ENCODE results near the gene TMPRSS11D.

TMPRSS11D gene

GRCh38 chr4:67809502-67809901, 74.3 kb downstream of the TMPRSS11D start:
- TF ChIP-seq, protein P1, sequence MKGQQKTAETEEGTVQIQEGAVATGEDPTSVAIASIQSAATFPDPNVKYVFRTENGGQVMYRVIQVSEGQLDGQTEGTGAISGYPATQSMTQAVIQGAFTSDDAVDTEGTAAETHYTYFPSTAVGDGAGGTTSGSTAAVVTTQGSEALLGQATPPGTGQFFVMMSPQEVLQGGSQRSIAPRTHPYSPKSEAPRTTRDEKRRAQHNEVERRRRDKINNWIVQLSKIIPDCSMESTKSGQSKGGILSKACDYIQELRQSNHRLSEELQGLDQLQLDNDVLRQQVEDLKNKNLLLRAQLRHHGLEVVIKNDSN (IDR thresholded peaks at IDR 0.05), result no peak
- TF ChIP-seq NFIC (IDR thresholded peaks at IDR 0.05), result no peak
- TF ChIP-seq EGR1 (IDR thresholded peaks at IDR 0.05), result no peak
- TF ChIP-seq, protein P2, sequence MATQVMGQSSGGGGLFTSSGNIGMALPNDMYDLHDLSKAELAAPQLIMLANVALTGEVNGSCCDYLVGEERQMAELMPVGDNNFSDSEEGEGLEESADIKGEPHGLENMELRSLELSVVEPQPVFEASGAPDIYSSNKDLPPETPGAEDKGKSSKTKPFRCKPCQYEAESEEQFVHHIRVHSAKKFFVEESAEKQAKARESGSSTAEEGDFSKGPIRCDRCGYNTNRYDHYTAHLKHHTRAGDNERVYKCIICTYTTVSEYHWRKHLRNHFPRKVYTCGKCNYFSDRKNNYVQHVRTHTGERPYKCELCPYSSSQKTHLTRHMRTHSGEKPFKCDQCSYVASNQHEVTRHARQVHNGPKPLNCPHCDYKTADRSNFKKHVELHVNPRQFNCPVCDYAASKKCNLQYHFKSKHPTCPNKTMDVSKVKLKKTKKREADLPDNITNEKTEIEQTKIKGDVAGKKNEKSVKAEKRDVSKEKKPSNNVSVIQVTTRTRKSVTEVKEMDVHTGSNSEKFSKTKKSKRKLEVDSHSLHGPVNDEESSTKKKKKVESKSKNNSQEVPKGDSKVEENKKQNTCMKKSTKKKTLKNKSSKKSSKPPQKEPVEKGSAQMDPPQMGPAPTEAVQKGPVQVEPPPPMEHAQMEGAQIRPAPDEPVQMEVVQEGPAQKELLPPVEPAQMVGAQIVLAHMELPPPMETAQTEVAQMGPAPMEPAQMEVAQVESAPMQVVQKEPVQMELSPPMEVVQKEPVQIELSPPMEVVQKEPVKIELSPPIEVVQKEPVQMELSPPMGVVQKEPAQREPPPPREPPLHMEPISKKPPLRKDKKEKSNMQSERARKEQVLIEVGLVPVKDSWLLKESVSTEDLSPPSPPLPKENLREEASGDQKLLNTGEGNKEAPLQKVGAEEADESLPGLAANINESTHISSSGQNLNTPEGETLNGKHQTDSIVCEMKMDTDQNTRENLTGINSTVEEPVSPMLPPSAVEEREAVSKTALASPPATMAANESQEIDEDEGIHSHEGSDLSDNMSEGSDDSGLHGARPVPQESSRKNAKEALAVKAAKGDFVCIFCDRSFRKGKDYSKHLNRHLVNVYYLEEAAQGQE (IDR thresholded peaks at IDR 0.05; ENCODE audit: low read depth), result no peak
- no peak for TF ChIP-seq TAF1 (IDR thresholded peaks at IDR 0.05; ENCODE audit: low read depth)
- TF ChIP-seq EP300 (IDR thresholded peaks at IDR 0.05; ENCODE audit: borderline replicate concordance), result no peak
- TF ChIP-seq MAX (IDR thresholded peaks at IDR 0.05), result no peak
- no peak for TF ChIP-seq CEBPB (IDR thresholded peaks at IDR 0.05)
- TF ChIP-seq FOXM1 (IDR thresholded peaks at IDR 0.05; ENCODE audit: borderline replicate concordance, low read depth), result no peak
- TF ChIP-seq RAD21 (IDR thresholded peaks at IDR 0.05; ENCODE audit: low read depth), result no peak
- TF ChIP-seq TEAD4 (IDR thresholded peaks at IDR 0.05), result no peak
- TF ChIP-seq TCF12 (IDR thresholded peaks at IDR 0.05; ENCODE audit: low read depth), result no peak
- no peak for TF ChIP-seq ZBTB7A (IDR thresholded peaks at IDR 0.05; ENCODE audit: low read depth)
- TF ChIP-seq CREB1 (IDR thresholded peaks at IDR 0.05; ENCODE audit: low read depth), result no peak
- TF ChIP-seq YY1 (IDR thresholded peaks at IDR 0.05; ENCODE audit: low read depth), result no peak

- TF ChIP-seq, protein P2 (IDR thresholded peaks at IDR 0.05; ENCODE audit: low read depth), result no peak
- TF ChIP-seq EGR1 (IDR thresholded peaks at IDR 0.05), result no peak
- TF ChIP-seq, protein P1 (IDR thresholded peaks at IDR 0.05), result no peak
- TF ChIP-seq YY1 (IDR thresholded peaks at IDR 0.05; ENCODE audit: low read depth), result no peak
Measured at GRCh38 chr4:67796810-67797209, 87.0 kb downstream of the TMPRSS11D start.

- TF ChIP-seq CEBPB (IDR thresholded peaks at IDR 0.05) (no peak), CREB1 (IDR thresholded peaks at IDR 0.05; ENCODE audit: low read depth) (no peak), NFIC (IDR thresholded peaks at IDR 0.05) (no peak), YY1 (IDR thresholded peaks at IDR 0.05; ENCODE audit: low read depth) (no peak), FOXM1 (IDR thresholded peaks at IDR 0.05; ENCODE audit: borderline replicate concordance, low read depth) (no peak), TAF1 (IDR thresholded peaks at IDR 0.05; ENCODE audit: low read depth) (no peak), ZBTB7A (IDR thresholded peaks at IDR 0.05; ENCODE audit: low read depth) (no peak), RAD21 (IDR thresholded peaks at IDR 0.05; ENCODE audit: low read depth) (no peak), EGR1 (IDR thresholded peaks at IDR 0.05) (no peak), TCF12 (IDR thresholded peaks at IDR 0.05; ENCODE audit: low read depth) (no peak), TEAD4 (IDR thresholded peaks at IDR 0.05) (no peak), EP300 (IDR thresholded peaks at IDR 0.05; ENCODE audit: borderline replicate concordance) (no peak), MAX (IDR thresholded peaks at IDR 0.05) (no peak)
- TF ChIP-seq, protein P2 (IDR thresholded peaks at IDR 0.05; ENCODE audit: low read depth), result no peak
- TF ChIP-seq, protein P1 (IDR thresholded peaks at IDR 0.05), result no peak
Measured at GRCh38 chr4:67790721-67791120, 93.1 kb downstream of the TMPRSS11D start.

GRCh38 chr4:67787311-67787710, 96.5 kb downstream of the TMPRSS11D start:
- TF ChIP-seq NFIC (IDR thresholded peaks at IDR 0.05) (no peak), CREB1 (IDR thresholded peaks at IDR 0.05; ENCODE audit: low read depth) (no peak)

- no peak for TF ChIP-seq CEBPB (IDR thresholded peaks at IDR 0.05)
- TF ChIP-seq RAD21 (IDR thresholded peaks at IDR 0.05; ENCODE audit: low read depth), result no peak
- TF ChIP-seq, protein P2 (IDR thresholded peaks at IDR 0.05; ENCODE audit: low read depth), result no peak
- no peak for TF ChIP-seq FOXM1 (IDR thresholded peaks at IDR 0.05; ENCODE audit: borderline replicate concordance, low read depth)
- no peak for TF ChIP-seq ZBTB7A (IDR thresholded peaks at IDR 0.05; ENCODE audit: low read depth)
- no peak for TF ChIP-seq EP300 (IDR thresholded peaks at IDR 0.05; ENCODE audit: borderline replicate concordance)
- no peak for TF ChIP-seq TEAD4 (IDR thresholded peaks at IDR 0.05)
- no peak for TF ChIP-seq TCF12 (IDR thresholded peaks at IDR 0.05; ENCODE audit: low read depth)
- TF ChIP-seq, protein P1 (IDR thresholded peaks at IDR 0.05), result no peak
- no peak for TF ChIP-seq MAX (IDR thresholded peaks at IDR 0.05)
- TF ChIP-seq TAF1 (IDR thresholded peaks at IDR 0.05; ENCODE audit: low read depth), result no peak
- TF ChIP-seq NFIC (IDR thresholded peaks at IDR 0.05), result no peak
- TF ChIP-seq CREB1 (IDR thresholded peaks at IDR 0.05; ENCODE audit: low read depth), result no peak
- TF ChIP-seq EGR1 (IDR thresholded peaks at IDR 0.05), result no peak
- TF ChIP-seq YY1 (IDR thresholded peaks at IDR 0.05; ENCODE audit: low read depth), result no peak
Measured at GRCh38 chr4:67785528-67785927, 98.3 kb downstream of the TMPRSS11D start.
